ENCODE measurements around the gene ARHGAP10.

The ARHGAP10 gene

DNA sequence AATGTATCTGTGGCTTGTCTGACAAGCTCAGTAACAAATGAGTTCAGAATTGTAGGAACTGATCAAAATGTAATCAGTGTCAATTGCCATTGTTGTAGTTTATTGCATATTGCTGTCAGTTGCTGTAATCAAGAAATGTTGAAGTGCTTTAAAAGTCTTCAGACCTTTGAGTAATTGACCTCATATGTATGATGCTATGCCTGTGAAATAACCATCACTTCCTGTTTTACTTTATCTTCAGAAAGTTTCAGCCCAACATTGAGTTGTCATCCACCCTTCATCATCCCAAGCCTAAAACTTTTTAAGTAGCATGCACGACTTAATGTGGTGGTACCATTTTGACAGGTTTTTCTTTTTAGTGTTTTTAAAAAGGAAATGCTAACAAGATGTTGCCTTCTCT lies 212.4 kb downstream of the ARHGAP10 start:
- H3K9ac ChIP-seq (ENCODE audit: low read length): no peak overlapping the region
- no peaks in the 10 kb centered on the region for H3K9me3 ChIP-seq (ENCODE audit: control insufficient read depth, low read length)
- H3K4me3 ChIP-seq (ENCODE audit: low read length): no peak overlapping the region
- H3K4me1 ChIP-seq (ENCODE audit: control insufficient read depth, insufficient read depth, low read length): no peaks in the 10 kb centered on the region
- H3K27me3 ChIP-seq (ENCODE audit: control insufficient read depth, insufficient read depth, low read length): no peaks in the 10 kb centered on the region
- H3K36me3 ChIP-seq (ENCODE audit: control insufficient read depth, insufficient read depth, low read length): no peaks in the 10 kb centered on the region

DNA sequence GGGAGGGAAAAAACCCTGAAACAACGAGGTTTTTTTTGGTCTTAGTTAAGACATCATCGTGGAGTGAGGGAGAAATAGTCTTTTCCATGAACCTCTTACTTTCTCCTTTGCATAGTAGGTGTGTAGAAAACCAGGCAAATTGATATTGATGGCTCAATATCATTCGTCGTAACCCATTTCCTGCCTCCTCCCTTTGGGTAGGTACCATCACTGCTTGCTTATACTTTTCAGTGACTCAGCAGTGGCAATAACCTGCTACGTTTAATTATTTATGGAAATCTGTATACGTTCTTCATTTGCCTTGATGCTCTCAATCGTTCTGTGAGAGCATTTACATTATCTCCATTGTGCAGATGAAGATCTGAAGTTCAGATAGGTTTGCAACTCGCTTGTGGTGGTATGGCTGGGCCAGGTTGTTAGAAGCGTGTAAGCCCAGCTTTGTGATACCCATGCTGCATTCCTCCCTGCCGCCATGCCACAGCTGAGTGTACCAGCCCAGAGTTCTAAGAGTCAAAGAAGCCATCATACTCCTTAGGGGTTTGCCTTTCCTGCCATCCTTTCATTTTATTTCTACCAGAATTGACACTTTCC lies 212.9 kb downstream of the ARHGAP10 start:
- H3K4me1 ChIP-seq (ENCODE audit: control insufficient read depth, insufficient read depth, low read length): no peaks in the 10 kb centered on the region
- no peaks in the 10 kb centered on the region for H3K27me3 ChIP-seq (ENCODE audit: control insufficient read depth, insufficient read depth, low read length)
- no peaks in the 10 kb centered on the region for H3K36me3 ChIP-seq (ENCODE audit: control insufficient read depth, insufficient read depth, low read length)

DNA sequence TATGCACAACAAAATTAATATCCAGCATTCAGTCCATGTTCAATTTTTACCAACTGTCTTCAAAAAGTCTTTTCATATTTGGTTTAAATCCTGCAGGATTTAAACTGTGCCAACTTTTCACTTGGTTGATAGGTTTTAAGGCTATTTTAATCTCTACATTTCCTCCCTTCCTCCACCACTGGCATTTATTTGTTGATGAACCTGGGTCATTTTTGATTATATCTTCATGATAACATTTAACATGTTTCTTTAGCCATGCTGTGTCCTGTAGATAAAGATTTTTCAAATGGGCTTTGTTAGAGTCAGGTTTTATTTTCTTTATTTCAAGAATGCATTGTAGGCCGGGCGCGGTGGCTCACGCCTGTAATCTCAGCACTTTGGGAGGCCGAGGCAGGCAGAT lies 216.4 kb downstream of the ARHGAP10 start:
- Histone ChIP-seq H3K36me3 (ENCODE audit: control insufficient read depth, insufficient read depth, low read length) (no peaks in the 10 kb centered on the region), H3K27me3 (ENCODE audit: control insufficient read depth, insufficient read depth, low read length) (no peaks in the 10 kb centered on the region)

More for the DNA sequence above, 212.9 kb downstream of the ARHGAP10 start:
- Histone ChIP-seq H3K4me3 (ENCODE audit: low read length) (no peak overlapping the region), H3K9me3 (ENCODE audit: control insufficient read depth, low read length) (no peaks in the 10 kb centered on the region), H3K9ac (ENCODE audit: low read length) (no peak overlapping the region)

DNA sequence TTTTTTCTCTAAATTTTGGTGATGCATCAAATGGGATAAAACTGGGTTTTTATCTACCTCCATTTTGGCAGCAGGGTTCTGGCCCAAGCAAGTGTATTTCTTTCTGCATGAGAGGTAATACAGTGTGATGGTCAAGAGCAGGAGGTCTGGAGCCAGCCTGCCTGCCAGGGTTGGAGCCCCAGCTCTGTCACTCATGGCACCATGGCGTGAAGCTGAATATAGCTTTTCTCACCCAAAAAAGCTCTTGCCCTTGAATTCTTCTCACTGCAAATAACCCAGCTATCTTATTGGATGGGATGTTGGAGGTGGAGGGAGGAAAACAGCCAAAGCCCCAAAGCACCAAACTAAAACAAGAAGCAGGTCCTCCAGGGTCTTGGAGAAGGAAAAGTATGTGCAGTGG lies 218.4 kb downstream of the ARHGAP10 start:
- Histone ChIP-seq H3K9me3 (ENCODE audit: control insufficient read depth, low read length) (no peaks in the 10 kb centered on the region), H3K36me3 (ENCODE audit: control insufficient read depth, insufficient read depth, low read length) (no peaks in the 10 kb centered on the region), H3K4me3 (ENCODE audit: low read length) (no peak overlapping the region), H3K9ac (ENCODE audit: low read length) (no peak overlapping the region), H3K27me3 (ENCODE audit: control insufficient read depth, insufficient read depth, low read length) (no peaks in the 10 kb centered on the region), H3K4me1 (ENCODE audit: control insufficient read depth, insufficient read depth, low read length) (no peaks in the 10 kb centered on the region)

More for the DNA sequence above, 216.4 kb downstream of the ARHGAP10 start:
- no peak overlapping the region for H3K4me3 ChIP-seq (ENCODE audit: low read length)
- H3K9ac ChIP-seq (ENCODE audit: low read length): no peak overlapping the region
- no peaks in the 10 kb centered on the region for H3K9me3 ChIP-seq (ENCODE audit: control insufficient read depth, low read length)
- H3K4me1 ChIP-seq (ENCODE audit: control insufficient read depth, insufficient read depth, low read length): no peaks in the 10 kb centered on the region

DNA sequence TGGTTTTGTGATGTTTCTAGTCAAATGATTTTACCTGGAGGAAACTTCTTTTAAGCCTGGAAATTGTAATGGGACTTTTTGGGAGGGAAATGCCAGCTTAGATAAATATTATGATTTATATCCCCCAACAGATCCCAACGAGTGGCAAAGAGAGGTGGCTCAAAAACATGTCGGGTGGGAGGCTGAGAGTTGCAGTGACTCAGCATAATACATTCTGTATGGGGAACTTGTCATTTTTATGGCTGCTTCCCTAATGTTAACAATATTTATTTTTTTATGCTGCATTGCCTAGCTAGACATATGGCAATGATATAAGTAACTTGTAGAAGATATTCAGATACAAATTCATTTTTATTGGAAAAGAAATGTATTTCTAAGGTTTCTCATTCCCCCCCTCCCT lies 219.0 kb downstream of the ARHGAP10 start:
- Histone ChIP-seq H3K27me3 (ENCODE audit: control insufficient read depth, insufficient read depth, low read length) (no peaks in the 10 kb centered on the region), H3K9ac (ENCODE audit: low read length) (no peak overlapping the region), H3K9me3 (ENCODE audit: control insufficient read depth, low read length) (no peaks in the 10 kb centered on the region), H3K4me3 (ENCODE audit: low read length) (no peak overlapping the region), H3K36me3 (ENCODE audit: control insufficient read depth, insufficient read depth, low read length) (no peaks in the 10 kb centered on the region), H3K4me1 (ENCODE audit: control insufficient read depth, insufficient read depth, low read length) (peaks cover under 1% of the 10 kb centered on the region)

DNA sequence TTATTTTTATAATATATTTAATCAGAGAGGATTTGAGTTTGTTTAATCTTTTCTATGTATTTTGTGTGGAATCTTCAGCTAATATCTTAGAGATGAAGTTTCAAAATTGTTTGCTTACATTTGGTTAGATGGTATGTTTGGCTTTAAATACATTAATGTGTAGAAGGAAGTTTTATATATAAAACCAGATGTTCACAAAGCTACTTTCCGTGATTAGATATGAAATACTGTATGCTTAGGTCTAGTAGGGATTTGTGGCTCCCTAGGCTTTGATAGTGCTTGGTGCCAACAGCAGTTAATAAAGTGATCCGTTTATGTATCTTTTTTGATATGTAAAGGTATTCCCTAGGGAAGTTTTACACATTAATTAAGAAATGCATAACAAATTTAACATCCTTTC lies 223.0 kb downstream of the ARHGAP10 start:
- H3K4me3 ChIP-seq (ENCODE audit: low read length): no peak overlapping the region
- no peaks in the 10 kb centered on the region for H3K9me3 ChIP-seq (ENCODE audit: control insufficient read depth, low read length)

DNA sequence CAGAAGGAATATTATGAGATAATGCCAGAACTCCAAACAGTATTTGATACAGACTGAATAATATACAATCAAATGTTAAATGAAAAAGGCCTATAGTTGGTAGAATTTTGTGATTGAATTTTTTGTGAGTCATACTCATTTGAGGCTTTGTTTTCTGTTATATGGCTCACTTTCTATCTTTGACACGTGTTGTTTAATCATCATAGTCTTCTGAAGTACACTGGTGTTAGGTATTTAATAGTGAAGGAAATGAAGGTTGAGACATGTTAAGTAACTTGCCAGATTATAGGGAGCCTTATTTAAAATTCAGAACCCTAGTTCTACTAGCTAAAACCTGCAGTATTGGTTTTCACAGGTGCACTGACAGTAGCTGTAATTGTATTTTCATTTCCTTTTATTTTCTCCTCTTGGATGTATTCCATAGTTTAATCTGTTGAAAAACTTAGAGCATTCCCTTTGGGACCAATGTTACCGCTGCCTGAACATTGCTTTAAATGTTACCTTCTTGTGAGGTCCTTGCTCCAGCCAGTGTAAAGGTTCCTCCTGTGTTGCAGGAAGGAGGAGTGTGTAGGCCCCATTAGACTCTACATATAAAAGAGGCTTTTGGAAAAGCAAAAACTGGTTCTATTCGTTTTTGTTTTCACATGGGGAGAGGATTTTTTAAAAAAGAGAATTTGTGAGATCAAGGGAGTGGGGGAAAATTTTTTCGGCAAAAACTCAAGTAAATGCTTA lies 224.1 kb downstream of the ARHGAP10 start:
- Histone ChIP-seq H3K9ac (ENCODE audit: low read length) (no peak overlapping the region), H3K27me3 (ENCODE audit: control insufficient read depth, insufficient read depth, low read length) (no peaks in the 10 kb centered on the region), H3K4me3 (ENCODE audit: low read length) (no peak overlapping the region), H3K9me3 (ENCODE audit: control insufficient read depth, low read length) (no peaks in the 10 kb centered on the region), H3K36me3 (ENCODE audit: control insufficient read depth, insufficient read depth, low read length) (no peaks in the 10 kb centered on the region), H3K4me1 (ENCODE audit: control insufficient read depth, insufficient read depth, low read length) (peaks cover 15% of the 10 kb centered on the region)

More for the DNA sequence above, 223.0 kb downstream of the ARHGAP10 start:
- no peaks in the 10 kb centered on the region for H3K36me3 ChIP-seq (ENCODE audit: control insufficient read depth, insufficient read depth, low read length)
- H3K9ac ChIP-seq (ENCODE audit: low read length): no peak overlapping the region
- no peaks in the 10 kb centered on the region for H3K27me3 ChIP-seq (ENCODE audit: control insufficient read depth, insufficient read depth, low read length)
- peaks cover 15% of the 10 kb centered on the region for H3K4me1 ChIP-seq (ENCODE audit: control insufficient read depth, insufficient read depth, low read length)

DNA sequence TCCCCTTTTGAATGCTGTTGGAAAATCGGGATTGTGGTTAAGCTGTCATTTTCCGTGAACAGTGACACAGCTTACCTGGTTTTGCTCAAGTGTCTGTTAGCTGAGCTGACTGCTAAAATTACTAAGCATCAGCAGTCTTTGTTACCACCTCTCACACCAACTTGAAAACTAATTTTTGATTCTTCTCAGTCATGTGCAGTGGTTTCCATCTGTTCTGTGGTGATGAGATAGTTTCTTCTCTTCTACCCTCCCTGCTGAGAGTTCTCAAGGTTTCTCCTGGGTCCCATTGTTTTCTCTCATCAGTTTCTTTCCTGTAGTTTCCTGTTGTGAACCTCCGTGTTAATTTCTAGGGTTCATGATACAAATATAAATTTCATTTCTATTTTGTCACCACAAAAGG lies 225.6 kb downstream of the ARHGAP10 start:
- Histone ChIP-seq H3K9ac (ENCODE audit: low read length) (no peak overlapping the region), H3K9me3 (ENCODE audit: control insufficient read depth, low read length) (no peaks in the 10 kb centered on the region), H3K27me3 (ENCODE audit: control insufficient read depth, insufficient read depth, low read length) (no peaks in the 10 kb centered on the region), H3K36me3 (ENCODE audit: control insufficient read depth, insufficient read depth, low read length) (no peaks in the 10 kb centered on the region), H3K4me3 (ENCODE audit: low read length) (no peak overlapping the region), H3K4me1 (ENCODE audit: control insufficient read depth, insufficient read depth, low read length) (peaks cover 20% of the 10 kb centered on the region)

DNA sequence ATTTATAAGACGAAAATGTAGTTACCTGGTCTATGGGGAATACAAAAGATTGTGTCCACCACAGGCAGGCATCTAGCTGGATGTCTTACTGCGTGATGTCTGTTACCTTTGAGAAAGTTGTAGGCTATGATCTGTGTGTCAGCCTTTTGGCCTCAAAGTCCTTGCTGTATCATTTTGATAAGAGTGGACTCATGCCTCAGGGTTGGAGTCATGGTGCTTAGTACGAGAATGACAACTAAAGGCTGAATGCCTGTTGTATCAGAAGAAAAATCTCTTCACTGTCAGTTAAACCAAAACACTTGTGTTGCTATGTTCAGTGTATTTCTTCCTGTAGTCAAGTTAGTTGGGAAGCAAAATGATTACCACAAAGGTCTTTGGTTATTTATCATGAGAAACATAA lies 226.2 kb downstream of the ARHGAP10 start:
- H3K4me1 ChIP-seq (ENCODE audit: control insufficient read depth, insufficient read depth, low read length): peaks cover 20% of the 10 kb centered on the region
- H3K9me3 ChIP-seq (ENCODE audit: control insufficient read depth, low read length): no peaks in the 10 kb centered on the region
- H3K4me3 ChIP-seq (ENCODE audit: low read length): no peak overlapping the region
- no peaks in the 10 kb centered on the region for H3K27me3 ChIP-seq (ENCODE audit: control insufficient read depth, insufficient read depth, low read length)
- no peak overlapping the region for H3K9ac ChIP-seq (ENCODE audit: low read length)
- no peaks in the 10 kb centered on the region for H3K36me3 ChIP-seq (ENCODE audit: control insufficient read depth, insufficient read depth, low read length)

DNA sequence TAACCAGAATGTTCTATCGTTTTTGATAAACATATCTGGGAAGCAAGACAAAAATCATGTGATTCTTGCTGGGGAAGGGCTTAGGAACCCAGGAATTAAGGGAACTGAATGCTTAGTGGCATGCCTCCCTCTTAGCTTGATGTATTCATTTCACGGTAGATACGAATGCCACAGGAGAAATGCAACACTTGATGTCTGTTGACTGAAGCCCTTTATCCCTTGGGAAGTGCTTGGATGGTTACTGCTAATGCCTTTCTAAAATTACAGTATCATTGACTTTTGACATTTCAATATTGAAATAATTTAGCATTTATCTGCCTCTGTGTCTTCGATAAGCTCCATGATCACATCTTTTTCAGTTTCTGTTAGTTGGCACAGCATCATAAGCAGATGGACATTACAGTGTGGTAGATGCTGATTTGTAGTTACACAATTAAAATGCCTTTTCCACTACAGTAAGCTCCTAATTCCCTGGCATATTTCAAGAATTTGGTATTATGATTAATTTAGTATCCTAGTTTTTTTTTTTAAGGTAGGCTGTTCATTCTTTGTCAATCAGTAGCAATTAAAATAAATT lies 226.7 kb downstream of the ARHGAP10 start:
- Histone ChIP-seq H3K4me1 (ENCODE audit: control insufficient read depth, insufficient read depth, low read length) (peaks cover 21% of the 10 kb centered on the region), H3K27me3 (ENCODE audit: control insufficient read depth, insufficient read depth, low read length) (no peaks in the 10 kb centered on the region), H3K9ac (ENCODE audit: low read length) (no peak overlapping the region), H3K4me3 (ENCODE audit: low read length) (no peak overlapping the region), H3K9me3 (ENCODE audit: control insufficient read depth, low read length) (no peaks in the 10 kb centered on the region), H3K36me3 (ENCODE audit: control insufficient read depth, insufficient read depth, low read length) (no peaks in the 10 kb centered on the region)

DNA sequence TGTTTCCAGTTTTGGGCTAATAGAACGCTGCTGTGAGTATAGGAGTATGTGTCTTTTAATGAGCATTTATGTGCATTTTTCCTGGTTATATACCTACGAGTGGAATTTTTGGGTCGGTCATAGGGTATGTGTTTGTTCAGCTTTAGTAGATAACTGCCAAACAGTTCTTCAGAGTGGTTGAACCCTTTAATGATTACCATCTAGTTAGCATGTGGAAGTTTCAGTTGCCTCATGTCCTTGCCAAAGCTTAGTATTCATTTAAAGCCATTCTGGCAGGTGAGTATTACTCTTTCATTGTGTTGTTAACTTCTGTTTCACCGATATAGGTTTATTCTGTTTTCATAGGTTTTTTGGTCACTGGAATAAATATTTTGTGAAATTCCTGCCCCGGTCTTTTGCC lies 229.1 kb downstream of the ARHGAP10 start:
- Histone ChIP-seq H3K27me3 (ENCODE audit: control insufficient read depth, insufficient read depth, low read length) (no peaks in the 10 kb centered on the region), H3K4me1 (ENCODE audit: control insufficient read depth, insufficient read depth, low read length) (peaks cover 38% of the 10 kb centered on the region), H3K4me3 (ENCODE audit: low read length) (no peak overlapping the region), H3K36me3 (ENCODE audit: control insufficient read depth, insufficient read depth, low read length) (no peaks in the 10 kb centered on the region), H3K9ac (ENCODE audit: low read length) (no peak overlapping the region), H3K9me3 (ENCODE audit: control insufficient read depth, low read length) (no peaks in the 10 kb centered on the region)

DNA sequence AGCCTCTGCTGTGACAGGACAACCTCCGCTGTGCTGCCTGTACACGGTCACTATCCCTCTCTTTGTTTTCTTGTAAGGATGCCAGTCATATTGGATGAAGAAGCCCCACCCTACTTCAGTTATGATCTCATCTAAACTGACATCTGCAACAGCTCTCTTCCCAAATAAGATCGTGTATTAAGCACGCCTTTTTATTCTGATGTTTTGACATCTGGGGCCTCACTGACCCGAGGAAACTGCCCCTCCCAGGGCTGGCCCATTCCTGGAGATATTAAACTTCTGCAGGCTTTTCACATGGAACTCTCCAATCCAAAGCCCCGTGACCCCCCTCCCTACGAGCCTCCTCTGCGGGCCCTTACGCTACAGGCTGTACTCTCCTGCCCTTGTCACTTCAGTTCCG lies 232.0 kb downstream of the ARHGAP10 start:
- peaks cover 36% of the 10 kb centered on the region for H3K4me1 ChIP-seq (ENCODE audit: control insufficient read depth, insufficient read depth, low read length)
- H3K9ac ChIP-seq (ENCODE audit: low read length): no peak overlapping the region
- no peak overlapping the region for H3K4me3 ChIP-seq (ENCODE audit: low read length)
- H3K36me3 ChIP-seq (ENCODE audit: control insufficient read depth, insufficient read depth, low read length): no peaks in the 10 kb centered on the region
- no peaks in the 10 kb centered on the region for H3K27me3 ChIP-seq (ENCODE audit: control insufficient read depth, insufficient read depth, low read length)
- no peaks in the 10 kb centered on the region for H3K9me3 ChIP-seq (ENCODE audit: control insufficient read depth, low read length)
